ENCODE data around the gene C5AR1. TPM values are rescaled to one million over a fixed set of nuclear protein-coding genes. Genes with fewer than 3 reads are reported as not detected.

Gene C5AR1
- total RNA-seq, 2 experiments from 2014 or later: 1.1 TPM; not detected in 1

GRCh38 chr19:47273313-47274070, 36.2 kb upstream of the C5AR1 start:
- H4K20me1 ChIP-seq (ENCODE audit: insufficient read depth, low read length): no peaks in the 10 kb centered on the region
- peaks cover 26% of the 10 kb centered on the region; the same call in 1 of the 2 replicates for H3K36me3 ChIP-seq (ENCODE audit: insufficient read depth, low read length)
- H2AFZ ChIP-seq (ENCODE audit: low read length): peak overlapping the region; percentile 47
- DNase-seq (ENCODE audit: low spot score): peak; percentile 92
- TF ChIP-seq EZH2phosphoT487 (IDR thresholded peaks at IDR 0.05; ENCODE audit: borderline replicate concordance, low read depth, low read length): no peak
- no peak for TF ChIP-seq CTCF (conservative IDR thresholded peaks at IDR 0.05; ENCODE audit: low read length)
- intact Hi-C loops (cut with micrococcal nuclease; ENCODE audit: unreplicated experiment): loop anchor here (1.0 kb wide), 1 partner anchor 16 kb away; no protein-coding TSS in a partner anchor
- peak overlapping the region; percentile 92 for H3K4me2 ChIP-seq (ENCODE audit: low read length)
- H3K4me1 ChIP-seq (ENCODE audit: insufficient read depth, low read length, poor library complexity, severe bottlenecking): peaks cover 21% of the 10 kb centered on the region
- peak overlapping the region; percentile 84 for H3K27ac ChIP-seq (ENCODE audit: low read depth, low read length, poor library complexity, severe bottlenecking)
- H3K9me3 ChIP-seq (ENCODE audit: low read length): no peaks in the 10 kb centered on the region
- ChIA-PET CTCF (ENCODE audit: unreplicated experiment) (interaction anchor here (0.6 kb wide), 1 partner anchor 61 kb away, joined by 6 read pairs; no protein-coding TSS in a partner anchor), POLR2A (interaction anchor here (0.6 to 2.2 kb wide), 8 partner anchors 13 to 212 kb away, joined by 3 to 6 read pairs (median 3); partner anchors contain the start of gene CCDC9)
- no peaks in the 10 kb centered on the region for H3K79me2 ChIP-seq (ENCODE audit: insufficient read depth, low read depth, low read length)
- BruUV-seq (replicated peaks): TSS peak; percentile 76
- H3K9me2 ChIP-seq (ENCODE audit: insufficient read depth, low read length): no peaks in the 10 kb centered on the region
- peak overlapping the region; percentile 81 for H3K4me3 ChIP-seq (ENCODE audit: low read depth, low read length, poor library complexity, severe bottlenecking)

- Histone ChIP-seq H3K4me3 (ENCODE audit: low read depth, low read length, poor library complexity, severe bottlenecking) (peak within 1 kb of the TSS; percentile 81), H3K27ac (ENCODE audit: low read depth, low read length, poor library complexity, severe bottlenecking) (peak within 1 kb of the TSS; percentile 84), H3K36me3 (ENCODE audit: insufficient read depth, low read length) (peaks cover 26% of the 10 kb centered on the region; the same call in 1 of the 2 replicates), H3K4me1 (ENCODE audit: insufficient read depth, low read length, poor library complexity, severe bottlenecking) (peaks cover 21% of the 10 kb centered on the region), H3K79me2 (ENCODE audit: insufficient read depth, low read depth, low read length) (no peaks in the 10 kb centered on the region), H2AFZ (ENCODE audit: low read length) (peak within 1 kb of the TSS; percentile 37; the same call in 1 of the 2 replicates), H3K4me2 (ENCODE audit: low read length) (peak within 1 kb of the TSS; percentile 92), H4K20me1 (ENCODE audit: insufficient read depth, low read length) (no peaks in the 10 kb centered on the region), H3K9me3 (ENCODE audit: low read length) (no peaks in the 10 kb centered on the region), H3K9me2 (ENCODE audit: insufficient read depth, low read length) (no peaks in the 10 kb centered on the region)
- ChIA-PET POLR2A (interaction anchor here (0.6 to 2.2 kb wide), 10 partner anchors 12 to 516 kb away, joined by 3 to 6 read pairs (median 3); partner anchors contain the start of gene CCDC9), CTCF (ENCODE audit: unreplicated experiment) (interaction anchor here (0.6 kb wide), 2 partner anchors 61 to 134 kb away, joined by 3 to 6 read pairs; no protein-coding TSS in a partner anchor)
- peak; percentile 93 for DNase-seq (ENCODE audit: low spot score)
- BruUV-seq (replicated peaks): no TSS peak
- intact Hi-C loops (cut with micrococcal nuclease; ENCODE audit: unreplicated experiment): loop anchor here (1.0 kb wide), 1 partner anchor 17 kb away; no protein-coding TSS in a partner anchor
- no peak for TF ChIP-seq CTCF (conservative IDR thresholded peaks at IDR 0.05; ENCODE audit: low read length)
- no peak for TF ChIP-seq EZH2phosphoT487 (IDR thresholded peaks at IDR 0.05; ENCODE audit: borderline replicate concordance, low read depth, low read length)
Observed at GRCh38 chr19:47274071-47274890, 35.4 kb upstream of the C5AR1 start, which contains the start of gene INAFM1. Gene INAFM1, plus strand, starts transcription at chr19:47274885. Its CDS starts 35 bp downstream, at chr19:47274920.
